ENCODE results near the gene ACTL7B. TPM values are rescaled to one million over a fixed set of nuclear protein-coding genes. Genes with fewer than 3 reads are reported as not detected.

Gene ACTL7B
- total and polyA plus RNA-seq, 2 of the 4 experiments (the other 2 are of a cell fraction), result not detected

DNA sequence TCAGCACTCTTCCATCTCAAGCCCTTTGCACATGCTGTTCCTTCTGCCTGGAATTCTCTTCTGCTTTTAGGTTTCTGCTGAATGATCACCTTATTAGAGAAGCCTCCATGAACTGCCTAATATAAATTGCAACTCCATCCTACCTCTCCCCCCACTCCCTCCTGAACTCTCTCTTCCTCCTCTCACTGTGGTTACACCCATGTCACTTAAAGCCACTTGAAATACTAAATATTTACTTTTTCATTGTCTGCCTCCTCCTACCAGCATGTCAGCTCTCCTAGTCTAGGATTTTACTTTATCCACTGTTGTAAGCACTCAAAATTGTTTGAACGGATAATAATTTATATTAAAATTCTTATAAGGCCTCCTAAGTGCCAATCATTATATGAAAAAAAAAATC is 43.8 kb downstream of the ACTL7B start:
- POLR2A ChIA-PET (ENCODE audit: unreplicated experiment), result no interaction called here
- Histone ChIP-seq H3K14ac (replicated peaks; ENCODE audit: low read depth, low read length) (no peak overlapping the region), H3K4me3 (ENCODE audit: insufficient read depth, low read depth, low read length) (no peak overlapping the region), H3K9ac (ENCODE audit: low read depth, low read length) (no peak overlapping the region), H2AK9ac (replicated peaks; ENCODE audit: low read depth, low read length, poor library complexity) (no peak overlapping the region), H3K27ac (ENCODE audit: insufficient read depth, low read length) (no peak overlapping the region), H3K4ac (ENCODE audit: low read depth, low read length) (no peak overlapping the region), H3K79me1 (ENCODE audit: low read depth in 1 of 2, low read length in 2 of 2) (no peaks in the 10 kb centered on the region), H2BK15ac (ENCODE audit: low read depth, low read length) (no peak overlapping the region), H3K56ac (ENCODE audit: extremely low read depth, insufficient read depth, low read length) (no peak overlapping the region), H2BK5ac (ENCODE audit: low read depth, low read length, poor library complexity, severe bottlenecking) (no peak overlapping the region), H2BK120ac (ENCODE audit: low read depth, low read length) (no peak overlapping the region), H2AFZ (replicated peaks; ENCODE audit: low read length, poor library complexity) (no peak overlapping the region), H3K9me3 (ENCODE audit: control insufficient read depth, insufficient read depth, low read length) (no peaks in the 10 kb centered on the region), H3K18ac (ENCODE audit: low read depth, low read length) (no peak overlapping the region), H4K8ac (ENCODE audit: low read depth in 2 of 2, low read length in 2 of 2) (no peak overlapping the region), H3K4me1 (ENCODE audit: control insufficient read depth, insufficient read depth, low read length) (no peaks in the 10 kb centered on the region), H2AK5ac (ENCODE audit: low read depth, low read length) (no peak overlapping the region), H4K5ac (ENCODE audit: low read depth, low read length) (no peak overlapping the region), H4K20me1 (ENCODE audit: insufficient read depth, low read length) (no peaks in the 10 kb centered on the region), H3K4me2 (ENCODE audit: low read depth, low read length) (no peak overlapping the region), H4K91ac (ENCODE audit: insufficient read depth, low read depth, low read length) (no peak overlapping the region), H3K23ac (ENCODE audit: low read depth, low read length) (no peak overlapping the region), H3K27me3 (ENCODE audit: control insufficient read depth, insufficient read depth, low read length) (peaks cover 4% of the 10 kb centered on the region; the same call in 1 of the 2 replicates), H3K36me3 (ENCODE audit: control insufficient read depth, insufficient read depth, low read length) (no peaks in the 10 kb centered on the region), H2BK20ac (ENCODE audit: low read depth, low read length) (no peak overlapping the region), H3K9me1 (ENCODE audit: insufficient read depth, low read length) (no peaks in the 10 kb centered on the region)
- TF ChIP-seq POLR2A (IDR thresholded peaks at IDR 0.05; ENCODE audit: low read depth, low read length) (no peak), RCOR1 (IDR thresholded peaks at IDR 0.05; ENCODE audit: insufficient replicate concordance, low read length) (no peak), CTCF (conservative IDR thresholded peaks at IDR 0.05; ENCODE audit: low read depth, low read length) (no peak), SMC3 (IDR thresholded peaks at IDR 0.05; ENCODE audit: low read depth, low read length) (no peak), RFX5 (IDR thresholded peaks at IDR 0.05; ENCODE audit: low read depth, low read length) (no peak), NFE2L2 (IDR thresholded peaks at IDR 0.05; ENCODE audit: low read depth, low read length) (no peak), MXI1 (IDR thresholded peaks at IDR 0.05; ENCODE audit: borderline replicate concordance, low read depth, low read length) (no peak)
- TF ChIP-seq, protein P1, sequence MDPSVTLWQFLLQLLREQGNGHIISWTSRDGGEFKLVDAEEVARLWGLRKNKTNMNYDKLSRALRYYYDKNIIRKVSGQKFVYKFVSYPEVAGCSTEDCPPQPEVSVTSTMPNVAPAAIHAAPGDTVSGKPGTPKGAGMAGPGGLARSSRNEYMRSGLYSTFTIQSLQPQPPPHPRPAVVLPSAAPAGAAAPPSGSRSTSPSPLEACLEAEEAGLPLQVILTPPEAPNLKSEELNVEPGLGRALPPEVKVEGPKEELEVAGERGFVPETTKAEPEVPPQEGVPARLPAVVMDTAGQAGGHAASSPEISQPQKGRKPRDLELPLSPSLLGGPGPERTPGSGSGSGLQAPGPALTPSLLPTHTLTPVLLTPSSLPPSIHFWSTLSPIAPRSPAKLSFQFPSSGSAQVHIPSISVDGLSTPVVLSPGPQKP (IDR thresholded peaks at IDR 0.05; ENCODE audit: borderline replicate concordance, low read depth, low read length), result no peak
- ATAC-seq (ENCODE audit: low read depth), result no peak
- in situ Hi-C loops (cut with MboI; ENCODE audit: low sequenced_read_pairs), result no loop called here
- intact Hi-C loops (cut with micrococcal nuclease), result no loop called here
- CTCF ChIA-PET, result no interaction called here
- no CpG with 5 or more reads among the region's 1 CpG for WGBS, 2 experiments (ENCODE audit: extremely low coverage in 2 of 2, insufficient read length in 1 of 2)
- BruUV-seq (replicated peaks), result no TSS peak
- no peak for DNase-seq
- dilution Hi-C loops (cut with HindIII; ENCODE audit: low sequenced_read_pairs, unreplicated experiment), result no loop called here

Data from IMR-90 (cell line).